Panc1 (cell line): ENCODE measurements around the gene UGT1A9. TPM values are rescaled to one million over a fixed set of nuclear protein-coding genes. Genes with fewer than 3 reads are reported as not detected.
A peak's percentile ranks its signal among the peaks of the same experiment; 100 is the strongest.
"Not testable (repeated sequence)": the region's sequence is repeated elsewhere in the genome, so short reads cannot be mapped to it uniquely, and the experiment has no call there.

ENCODE experiments used
- ATAC-seq: fragments of 200-7000 bp; cut with Tn5 transposase; 2 replicates; pipeline ENCODE4 v1.9.1; 2020; ENCODE audit warnings: mild to moderate bottlenecking, moderate library complexity
- BruUV-seq: library from RNA; stranded (reverse); fragments of 400-500 nt; replicated peaks from 2 replicates; lab custom pipeline; 2021; lab: Mats Ljungman, UMichigan
- CTCF ChIA-PET: fragments of 300-600 bp; sonication (Branson Sonifier 250); formaldehyde crosslinking; loops from one replicate; lab custom pipeline; 2022; ENCODE audit warnings: antibody characterized with exemption; lab: Charles Lee
- POLR2A ChIA-PET: fragments of 300-600 bp; sonication (Branson Sonifier 250); formaldehyde crosslinking; loops from one replicate; lab custom pipeline; 2022; ENCODE audit warnings: antibody characterized with exemption; lab: Charles Lee
- DNase-seq: peaks from one replicate; pipeline ENCODE4 v3.0.0-alpha.2; 2010; ENCODE audit warnings: low read depth, low spot score
- H3K27ac ChIP-seq: 2 replicates; pipeline ENCODE4 v1.5.1; 2011; ENCODE audit warnings: mild to moderate bottlenecking, low read length, inconsistent platforms
- H3K27me3 ChIP-seq: fragments of 200-500 bp; sonication (Bioruptor generic); 2 replicates; pipeline ENCODE4 v1.6.0; 2014; ENCODE audit warnings: low read length, inconsistent platforms; ENCODE audit not compliant: control insufficient read depth, insufficient read depth
- H3K36me3 ChIP-seq: fragments of 200-500 bp; sonication (Bioruptor generic); 2 replicates; pipeline ENCODE4 v1.5.1; 2014; ENCODE audit warnings: inconsistent platforms, mild to moderate bottlenecking, low read length, moderate library complexity; ENCODE audit not compliant: control insufficient read depth, insufficient read depth
- H3K4me1 ChIP-seq: 2 replicates; pipeline ENCODE4 v1.5.1; 2011; ENCODE audit warnings: inconsistent platforms, mild to moderate bottlenecking, low read length, moderate library complexity; ENCODE audit not compliant: control insufficient read depth, insufficient read depth
- H3K4me3 ChIP-seq, 2 experiments: 2 replicates each; pipeline ENCODE4 v1.5.1; 2011 to 2012; ENCODE audit warnings: low read depth in 2 of 2, low read length in 2 of 2, mild to moderate bottlenecking in 2 of 2, inconsistent platforms in 1 of 2, moderate library complexity in 1 of 2
- H3K9me3 ChIP-seq: fragments of 200-500 bp; sonication (Bioruptor generic); 2 replicates; pipeline ENCODE4 v1.5.1; 2014; ENCODE audit warnings: low read depth, mild to moderate bottlenecking, inconsistent platforms, low read length, moderate library complexity; ENCODE audit not compliant: control insufficient read depth, insufficient read depth
- POLR2AphosphoS5 ChIP-seq: IDR thresholded peaks from 2 replicates; pipeline ENCODE4 v1.6.1; 2012; ENCODE audit warnings: mild to moderate bottlenecking, low read depth, low read length, moderate library complexity
- SIN3A ChIP-seq: IDR thresholded peaks from 2 replicates; pipeline ENCODE4 v1.6.1; 2012; ENCODE audit warnings: low read depth, mild to moderate bottlenecking, low read length, moderate library complexity, borderline replicate concordance; ENCODE audit not compliant: insufficient read depth
- TCF7L2 ChIP-seq: IDR thresholded peaks from 2 replicates; pipeline ENCODE4 v1.6.1; 2011; ENCODE audit warnings: mild to moderate bottlenecking, low read depth, low read length, inconsistent platforms
- in situ Hi-C: cut with HindIII; loops from 2 replicates; pipeline ENCODE4 v1.10.0; 2016; ENCODE audit warnings: low sequenced_read_pairs, low pct_unique_long_range_greater_than_20kb
- intact Hi-C: fragments of 100-400 bp; cut with micrococcal nuclease; formaldehyde crosslinking; loops from one replicate; pipeline ENCODE4 v1.10.0; 2022; ENCODE audit not compliant: unreplicated experiment
- total RNA-seq: library from RNA; stranded (reverse); gene quantifications from one replicate; pipeline ENCODE4 v1.2.1, GENCODE V29; 2021; ENCODE audit not compliant: unreplicated experiment
- TF ChIP-seq, protein P1 (sequence below): fragments of 450-650 bp; IDR thresholded peaks from 2 replicates; pipeline ENCODE4 v1.5.1; 2017; ENCODE audit warnings: mild to moderate bottlenecking
- TF ChIP-seq, protein P2 (sequence below), 2 experiments: IDR thresholded peaks; 2 replicates each; pipeline ENCODE4 v1.6.1; 2011 to 2012; ENCODE audit warnings: low read depth in 2 of 2, control low read depth in 1 of 2, low read length in 1 of 2, mild to moderate bottlenecking in 1 of 2, moderate library complexity in 1 of 2; ENCODE audit not compliant: insufficient read depth in 1 of 2

The UGT1A9 gene
- total RNA-seq, 1 experiment from 2014 or later = not detected

DNA sequence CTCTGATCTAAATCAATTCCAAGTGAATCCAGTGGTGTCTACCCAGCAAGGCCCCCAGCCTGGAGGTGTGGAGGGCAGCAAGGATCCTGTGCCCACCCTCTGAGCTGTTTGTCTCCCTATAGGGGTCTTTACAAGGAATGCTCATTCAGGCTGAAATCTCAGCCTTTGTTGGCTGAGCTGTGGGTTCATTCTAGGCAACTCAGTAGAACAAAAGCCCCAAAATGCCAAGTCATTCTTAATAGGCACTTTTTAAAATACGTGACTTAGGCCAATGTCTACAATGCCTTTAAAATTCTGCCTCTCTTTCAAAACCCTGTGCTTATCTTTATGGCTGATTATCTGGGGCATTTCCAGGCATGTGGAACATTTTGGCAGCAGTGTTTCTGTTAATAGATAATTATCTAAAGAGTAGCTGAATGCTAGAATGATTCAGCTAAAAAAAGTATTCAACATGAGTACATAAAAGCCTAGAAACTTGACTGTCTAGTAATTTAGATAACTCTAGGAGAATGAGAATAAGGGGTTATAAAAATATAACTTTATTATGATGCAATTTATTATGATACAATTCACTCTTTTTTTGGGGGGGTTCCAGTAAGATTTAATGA lies 28.4 kb downstream of the UGT1A9 start:
- Histone ChIP-seq H3K9me3 (no peaks in the 10 kb centered on the region), H3K27ac (peak overlapping the region; percentile 53; the same call in 1 of the 2 replicates), H3K4me3 (no peak overlapping the region), H3K4me1 (no peaks in the 10 kb centered on the region), H3K27me3 (no peaks in the 10 kb centered on the region), H3K36me3 (no peaks in the 10 kb centered on the region)
- in situ Hi-C loops = no loop called here
- POLR2A ChIA-PET = no interaction called here
- DNase-seq (no peak), ATAC-seq (peak; percentile 58; the same call in 1 of the 2 replicates)
- CTCF ChIA-PET = no interaction called here
- no TSS peak for BruUV-seq
- intact Hi-C loops = no loop called here
- TF ChIP-seq TCF7L2 (peak; percentile 73), POLR2AphosphoS5 (0 out of 2 replicates have a peak, but pooled peaks have one; percentile 32)
- TF ChIP-seq, protein P1, sequence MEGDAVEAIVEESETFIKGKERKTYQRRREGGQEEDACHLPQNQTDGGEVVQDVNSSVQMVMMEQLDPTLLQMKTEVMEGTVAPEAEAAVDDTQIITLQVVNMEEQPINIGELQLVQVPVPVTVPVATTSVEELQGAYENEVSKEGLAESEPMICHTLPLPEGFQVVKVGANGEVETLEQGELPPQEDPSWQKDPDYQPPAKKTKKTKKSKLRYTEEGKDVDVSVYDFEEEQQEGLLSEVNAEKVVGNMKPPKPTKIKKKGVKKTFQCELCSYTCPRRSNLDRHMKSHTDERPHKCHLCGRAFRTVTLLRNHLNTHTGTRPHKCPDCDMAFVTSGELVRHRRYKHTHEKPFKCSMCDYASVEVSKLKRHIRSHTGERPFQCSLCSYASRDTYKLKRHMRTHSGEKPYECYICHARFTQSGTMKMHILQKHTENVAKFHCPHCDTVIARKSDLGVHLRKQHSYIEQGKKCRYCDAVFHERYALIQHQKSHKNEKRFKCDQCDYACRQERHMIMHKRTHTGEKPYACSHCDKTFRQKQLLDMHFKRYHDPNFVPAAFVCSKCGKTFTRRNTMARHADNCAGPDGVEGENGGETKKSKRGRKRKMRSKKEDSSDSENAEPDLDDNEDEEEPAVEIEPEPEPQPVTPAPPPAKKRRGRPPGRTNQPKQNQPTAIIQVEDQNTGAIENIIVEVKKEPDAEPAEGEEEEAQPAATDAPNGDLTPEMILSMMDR = no peak

DNA sequence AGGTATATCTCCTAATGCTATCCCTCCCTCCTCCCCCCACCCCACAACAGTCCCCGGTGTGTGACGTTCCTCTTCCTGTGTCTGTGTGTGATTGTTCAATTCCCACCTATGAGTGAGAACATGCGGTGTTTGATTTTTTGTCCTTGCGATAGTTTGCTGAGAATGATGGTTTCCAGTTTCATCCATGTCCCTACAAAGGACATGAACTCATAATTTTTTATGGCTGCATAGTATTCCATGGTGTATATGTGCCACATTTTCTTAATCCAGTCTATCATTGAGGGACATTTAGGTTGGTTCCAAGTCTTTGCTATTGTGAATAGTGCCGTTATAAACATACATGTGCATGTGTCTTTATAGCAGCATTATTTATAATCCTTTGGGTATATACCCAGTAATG lies 29.1 kb downstream of the UGT1A9 start:
- DNase-seq, intact Hi-C loops, H3K4me1 ChIP-seq, BruUV-seq, ATAC-seq, H3K27me3 ChIP-seq, H3K27ac ChIP-seq, H3K36me3 ChIP-seq, H3K9me3 ChIP-seq, H3K4me3 ChIP-seq, CTCF ChIA-PET, POLR2A ChIA-PET, in situ Hi-C loops: not testable (repeated sequence)

DNA sequence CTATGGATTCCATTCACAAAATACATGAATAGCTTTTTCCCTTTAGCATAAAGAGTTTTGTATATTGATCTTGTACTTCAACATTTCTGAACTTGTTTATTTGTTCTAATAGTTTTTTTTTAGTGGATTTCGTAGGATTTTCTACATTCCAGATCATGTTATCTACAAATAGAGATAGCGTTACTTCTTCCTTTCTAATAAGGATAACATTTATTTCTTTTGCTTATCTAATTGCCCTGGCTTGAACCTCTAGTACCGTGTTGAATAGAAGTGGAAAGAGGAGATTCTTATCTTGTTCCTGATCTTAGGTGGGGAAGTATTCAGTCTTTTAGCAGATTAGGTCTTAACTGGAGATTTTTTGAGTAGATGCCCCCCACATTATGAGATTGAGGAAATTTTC lies 30.5 kb downstream of the UGT1A9 start:
- H3K9me3 ChIP-seq = no peaks in the 10 kb centered on the region
- ChIA-PET POLR2A (interaction anchor here (0.9 kb wide), 1 partner anchor 323 kb away, joined by 3 read pairs; no protein-coding TSS in a partner anchor), CTCF (no interaction called here)
- no peaks in the 10 kb centered on the region for H3K36me3 ChIP-seq
- H3K27me3 ChIP-seq = no peaks in the 10 kb centered on the region
- H3K4me3 ChIP-seq = no peak overlapping the region
- intact Hi-C loops (no loop called here), in situ Hi-C loops (no loop called here)
- ATAC-seq (no peak), DNase-seq (no peak)
- no TSS peak for BruUV-seq
- H3K4me1 ChIP-seq = peaks cover 5% of the 10 kb centered on the region
- H3K27ac ChIP-seq = no peak overlapping the region
- TF ChIP-seq, protein P2, sequence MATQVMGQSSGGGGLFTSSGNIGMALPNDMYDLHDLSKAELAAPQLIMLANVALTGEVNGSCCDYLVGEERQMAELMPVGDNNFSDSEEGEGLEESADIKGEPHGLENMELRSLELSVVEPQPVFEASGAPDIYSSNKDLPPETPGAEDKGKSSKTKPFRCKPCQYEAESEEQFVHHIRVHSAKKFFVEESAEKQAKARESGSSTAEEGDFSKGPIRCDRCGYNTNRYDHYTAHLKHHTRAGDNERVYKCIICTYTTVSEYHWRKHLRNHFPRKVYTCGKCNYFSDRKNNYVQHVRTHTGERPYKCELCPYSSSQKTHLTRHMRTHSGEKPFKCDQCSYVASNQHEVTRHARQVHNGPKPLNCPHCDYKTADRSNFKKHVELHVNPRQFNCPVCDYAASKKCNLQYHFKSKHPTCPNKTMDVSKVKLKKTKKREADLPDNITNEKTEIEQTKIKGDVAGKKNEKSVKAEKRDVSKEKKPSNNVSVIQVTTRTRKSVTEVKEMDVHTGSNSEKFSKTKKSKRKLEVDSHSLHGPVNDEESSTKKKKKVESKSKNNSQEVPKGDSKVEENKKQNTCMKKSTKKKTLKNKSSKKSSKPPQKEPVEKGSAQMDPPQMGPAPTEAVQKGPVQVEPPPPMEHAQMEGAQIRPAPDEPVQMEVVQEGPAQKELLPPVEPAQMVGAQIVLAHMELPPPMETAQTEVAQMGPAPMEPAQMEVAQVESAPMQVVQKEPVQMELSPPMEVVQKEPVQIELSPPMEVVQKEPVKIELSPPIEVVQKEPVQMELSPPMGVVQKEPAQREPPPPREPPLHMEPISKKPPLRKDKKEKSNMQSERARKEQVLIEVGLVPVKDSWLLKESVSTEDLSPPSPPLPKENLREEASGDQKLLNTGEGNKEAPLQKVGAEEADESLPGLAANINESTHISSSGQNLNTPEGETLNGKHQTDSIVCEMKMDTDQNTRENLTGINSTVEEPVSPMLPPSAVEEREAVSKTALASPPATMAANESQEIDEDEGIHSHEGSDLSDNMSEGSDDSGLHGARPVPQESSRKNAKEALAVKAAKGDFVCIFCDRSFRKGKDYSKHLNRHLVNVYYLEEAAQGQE (IDR thresholded peaks at IDR 0.05; ENCODE audit: insufficient read depth in 1 of 2, low read depth in 2 of 2, low read length in 1 of 2) = no peak
- TF ChIP-seq, protein P1 = no peak
- TF ChIP-seq TCF7L2 (no peak), SIN3A (no peak), POLR2AphosphoS5 (no peak)
